ENCODE results near the gene CRHR1. TPM values are rescaled to one million over a fixed set of nuclear protein-coding genes. Genes with fewer than 3 reads are reported as not detected.
A peak's percentile ranks its signal among the peaks of the same experiment; 100 is the strongest.

The CRHR1 gene
- total RNA-seq, 1 donor from 2014 or later, result not detected

GRCh38 chr17:45873728-45874127, 89.6 kb downstream of the CRHR1 start:
- DNase-seq (ENCODE audit: low read depth) (peak; percentile 44), FAIRE-seq (no peak)
- TF ChIP-seq CTCF (IDR thresholded peaks at IDR 0.05; ENCODE audit: insufficient read depth, low read length, severe bottlenecking), result no peak
- Histone ChIP-seq H3K4me3 (ENCODE audit: low read depth, low read length) (no peak overlapping the region), H3K36me3 (ENCODE audit: control insufficient read depth, insufficient read depth, low read length) (no peaks in the 10 kb centered on the region), H3K27me3 (ENCODE audit: control insufficient read depth, insufficient read depth, low read length) (no peaks in the 10 kb centered on the region)

- Histone ChIP-seq H3K4me3 (ENCODE audit: low read depth, low read length) (no peak overlapping the region), H3K27me3 (ENCODE audit: control insufficient read depth, insufficient read depth, low read length) (no peaks in the 10 kb centered on the region), H3K36me3 (ENCODE audit: control insufficient read depth, insufficient read depth, low read length) (no peaks in the 10 kb centered on the region)
- DNase-seq (ENCODE audit: low read depth) (no peak), FAIRE-seq (no peak)
- TF ChIP-seq CTCF (IDR thresholded peaks at IDR 0.05; ENCODE audit: insufficient read depth, low read length, severe bottlenecking), result no peak
These were observed 90.0 kb downstream of the CRHR1 start for GRCh38 chr17:45874151-45874550.

- no peak for FAIRE-seq
These were observed 92.4 kb downstream of the CRHR1 start for GRCh38 chr17:45876539-45876938.

GRCh38 chr17:45877467-45877866, 93.3 kb downstream of the CRHR1 start:
- FAIRE-seq (no peak), DNase-seq (ENCODE audit: low read depth) (no peak)
- Histone ChIP-seq H3K36me3 (ENCODE audit: control insufficient read depth, insufficient read depth, low read length) (no peaks in the 10 kb centered on the region), H3K27me3 (ENCODE audit: control insufficient read depth, insufficient read depth, low read length) (no peaks in the 10 kb centered on the region), H3K4me3 (ENCODE audit: low read depth, low read length) (no peak overlapping the region)
- TF ChIP-seq CTCF (IDR thresholded peaks at IDR 0.05; ENCODE audit: insufficient read depth, low read length, severe bottlenecking), result no peak

More at GRCh38 chr17:45876539-45876938, 92.4 kb downstream of the CRHR1 start:
- no peak for TF ChIP-seq CTCF (IDR thresholded peaks at IDR 0.05; ENCODE audit: insufficient read depth, low read length, severe bottlenecking)
- Histone ChIP-seq H3K36me3 (ENCODE audit: control insufficient read depth, insufficient read depth, low read length) (no peaks in the 10 kb centered on the region), H3K4me3 (ENCODE audit: low read depth, low read length) (no peak overlapping the region), H3K27me3 (ENCODE audit: control insufficient read depth, insufficient read depth, low read length) (no peaks in the 10 kb centered on the region)
- DNase-seq (ENCODE audit: low read depth), result no peak

GRCh38 chr17:45883063-45883462, 98.9 kb downstream of the CRHR1 start:
- no peak for TF ChIP-seq CTCF (IDR thresholded peaks at IDR 0.05; ENCODE audit: insufficient read depth, low read length, severe bottlenecking)
- DNase-seq (ENCODE audit: low read depth) (no peak), FAIRE-seq (no peak)
- Histone ChIP-seq H3K27me3 (ENCODE audit: control insufficient read depth, insufficient read depth, low read length) (no peaks in the 10 kb centered on the region), H3K4me3 (ENCODE audit: low read depth, low read length) (no peak overlapping the region), H3K36me3 (ENCODE audit: control insufficient read depth, insufficient read depth, low read length) (no peaks in the 10 kb centered on the region)

Other genes with a start within 250 kb of the CRHR1 start
- not detected in 2 replicates for gene SPPL2C, start 60.6 kb downstream of the CRHR1 start, total RNA-seq
- gene MAPT, start 110.2 kb downstream of the CRHR1 start, total RNA-seq, result 0.13 and 0.26 TPM in 2 replicates
- not detected in 2 replicates for gene STH, start 214.9 kb downstream of the CRHR1 start, total RNA-seq

Data from bronchial epithelial cell (primary cell).